GM23248 (cell line): ENCODE measurements around the gene ARL6IP5.

Experiments
- EZH2 ChIP-seq: fragments of 200-600 bp; sonication (generic); IDR thresholded peaks from 2 replicates; pipeline ENCODE4 v1.6.1; 2018; ENCODE audit warnings: antibody characterized with exemption, mild to moderate bottlenecking; ENCODE audit not compliant: insufficient read depth, poor library complexity, severe bottlenecking
- EZH2phosphoT487 ChIP-seq: fragments of 200-600 bp; sonication (generic); IDR thresholded peaks from 2 replicates; pipeline ENCODE4 v1.6.1; 2018; ENCODE audit warnings: antibody characterized with exemption, moderate library complexity, mild to moderate bottlenecking, low read depth; ENCODE audit not compliant: insufficient read depth

- TF ChIP-seq EZH2phosphoT487: no peak
- no peak for TF ChIP-seq EZH2
Measured at GRCh38 chr3:69107841-69108240, 23.1 kb downstream of the ARL6IP5 start.
